Prostate gland (tissue), 2 donors: ENCODE measurements around the gene PASK.

Experiments
- CTCF ChIP-seq, 4 experiments: fragments of 200-600 bp in 2 of 4; fragments of 450-650 bp in 2 of 4; sonication (generic) in 2 of 4; IDR thresholded peaks; 1 replicate in 3 of 4; 2 replicates in 1 of 4; pipeline ENCODE4 v1.5.1; 2016 to 2019; ENCODE audit warnings: antibody characterized with exemption in 4 of 4, mild to moderate bottlenecking in 2 of 4, moderate library complexity in 2 of 4
- POLR2A ChIP-seq: fragments of 450-650 bp; IDR thresholded peaks from one replicate; pipeline ENCODE4 v1.6.1; 2016; ENCODE audit warnings: antibody characterized with exemption, mild to moderate bottlenecking

DNA sequence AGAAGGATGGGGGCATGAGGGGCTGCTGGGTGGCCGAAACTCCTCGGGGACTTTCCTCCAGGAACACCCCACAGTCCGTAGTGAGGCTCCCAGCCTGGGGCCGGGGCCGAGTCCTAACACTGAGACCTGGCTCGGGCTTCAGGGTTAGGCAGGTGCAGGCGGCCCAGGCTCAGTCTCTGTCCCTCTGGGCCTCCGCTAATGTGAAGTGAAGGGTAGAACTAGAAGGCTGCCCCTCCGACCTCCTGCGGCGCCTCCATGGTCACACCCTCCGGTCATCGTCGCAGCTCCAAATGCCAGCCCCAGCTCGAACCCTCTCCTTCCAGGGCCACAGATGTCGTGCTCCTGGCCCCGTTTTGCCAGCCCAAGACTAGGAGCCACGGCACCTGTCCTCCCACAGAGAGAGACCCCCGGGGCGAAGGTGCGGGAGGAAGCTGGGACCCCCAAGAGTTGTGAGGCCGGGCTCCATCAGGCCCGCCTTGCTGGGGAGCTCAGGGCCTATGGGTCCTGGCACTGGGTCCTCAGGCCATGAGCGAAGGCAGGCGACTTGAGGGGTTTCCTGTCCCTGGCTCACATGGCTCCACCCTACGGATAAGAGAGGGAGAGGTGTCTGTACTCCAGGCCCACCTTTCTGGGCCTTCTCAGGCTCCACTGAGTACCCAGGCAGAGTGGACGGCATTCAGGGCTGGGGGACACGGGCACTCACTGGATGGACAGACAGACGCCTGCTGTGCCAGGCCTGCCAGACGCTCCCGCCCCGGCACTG, 40.0 kb upstream of the PASK start:
- no peak for TF ChIP-seq CTCF (IDR thresholded peaks at IDR 0.05)
- no peak for TF ChIP-seq POLR2A
